Fibroblast of the aortic adventitia (primary cell): ENCODE measurements around the gene DKK1. TPM values are rescaled to one million over a fixed set of nuclear protein-coding genes. Genes with fewer than 3 reads are reported as not detected.

ENCODE experiments used
- DNase-seq: peaks from one replicate; pipeline ENCODE4 v3.0.0-alpha.2; 2010; ENCODE audit warnings: low read depth
- H3K4me3 ChIP-seq: 2 replicates; pipeline ENCODE4 v1.5.1; 2011; ENCODE audit warnings: low read depth, mild to moderate bottlenecking, control low read depth, low read length, moderate library complexity
- total RNA-seq: library from RNA; depleted of rRNA; stranded (reverse); fragments of >200 nt; gene quantifications from 2 replicates; pipeline ENCODE4 v1.2.3, GENCODE V29; 2012; ENCODE audit warnings: low replicate concordance
- TF ChIP-seq, protein P1 (sequence below): IDR thresholded peaks from 2 replicates; pipeline ENCODE4 v1.5.1; 2011; ENCODE audit warnings: mild to moderate bottlenecking, low read length, control low read depth, inconsistent platforms; ENCODE audit not compliant: insufficient read depth

DKK1 gene
- total RNA-seq, 1 donor, result 123 TPM

DNA sequence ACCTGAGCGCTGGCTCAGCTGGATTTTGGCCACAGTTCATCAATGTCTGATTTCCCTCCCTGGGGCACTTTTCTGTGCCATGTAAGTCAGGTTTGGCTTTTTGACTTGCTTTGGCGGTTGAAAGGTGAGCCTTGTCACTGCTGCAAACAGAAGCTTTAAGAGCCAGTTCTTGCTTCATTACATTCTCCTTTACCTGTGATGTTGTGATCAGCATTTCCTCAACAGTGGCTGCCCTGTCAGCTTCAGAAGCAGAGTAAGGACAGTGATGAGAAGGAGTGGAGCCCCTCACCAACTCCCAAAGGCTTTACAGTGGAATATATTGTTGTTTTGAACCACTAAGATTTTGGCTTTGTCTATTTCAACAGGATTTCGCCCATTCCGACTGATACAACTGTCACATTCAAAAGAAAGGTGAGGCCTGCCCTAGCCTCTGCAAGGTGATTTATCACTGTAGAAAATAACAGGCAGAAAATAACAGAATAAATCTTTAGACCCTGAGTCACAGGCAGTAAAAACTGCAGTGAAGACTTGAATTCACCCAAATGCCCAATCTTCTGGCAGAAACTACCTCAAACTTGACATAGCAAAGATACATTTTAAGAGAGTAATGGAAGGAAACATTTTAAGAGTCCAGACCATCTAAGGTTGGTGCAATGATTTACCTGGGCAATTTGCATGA lies 13.3 kb upstream of the DKK1 start:
- DNase-seq, result no peak
- H3K4me3 ChIP-seq, result no peak overlapping the region
- TF ChIP-seq, protein P1, sequence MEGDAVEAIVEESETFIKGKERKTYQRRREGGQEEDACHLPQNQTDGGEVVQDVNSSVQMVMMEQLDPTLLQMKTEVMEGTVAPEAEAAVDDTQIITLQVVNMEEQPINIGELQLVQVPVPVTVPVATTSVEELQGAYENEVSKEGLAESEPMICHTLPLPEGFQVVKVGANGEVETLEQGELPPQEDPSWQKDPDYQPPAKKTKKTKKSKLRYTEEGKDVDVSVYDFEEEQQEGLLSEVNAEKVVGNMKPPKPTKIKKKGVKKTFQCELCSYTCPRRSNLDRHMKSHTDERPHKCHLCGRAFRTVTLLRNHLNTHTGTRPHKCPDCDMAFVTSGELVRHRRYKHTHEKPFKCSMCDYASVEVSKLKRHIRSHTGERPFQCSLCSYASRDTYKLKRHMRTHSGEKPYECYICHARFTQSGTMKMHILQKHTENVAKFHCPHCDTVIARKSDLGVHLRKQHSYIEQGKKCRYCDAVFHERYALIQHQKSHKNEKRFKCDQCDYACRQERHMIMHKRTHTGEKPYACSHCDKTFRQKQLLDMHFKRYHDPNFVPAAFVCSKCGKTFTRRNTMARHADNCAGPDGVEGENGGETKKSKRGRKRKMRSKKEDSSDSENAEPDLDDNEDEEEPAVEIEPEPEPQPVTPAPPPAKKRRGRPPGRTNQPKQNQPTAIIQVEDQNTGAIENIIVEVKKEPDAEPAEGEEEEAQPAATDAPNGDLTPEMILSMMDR, result no peak

DNA sequence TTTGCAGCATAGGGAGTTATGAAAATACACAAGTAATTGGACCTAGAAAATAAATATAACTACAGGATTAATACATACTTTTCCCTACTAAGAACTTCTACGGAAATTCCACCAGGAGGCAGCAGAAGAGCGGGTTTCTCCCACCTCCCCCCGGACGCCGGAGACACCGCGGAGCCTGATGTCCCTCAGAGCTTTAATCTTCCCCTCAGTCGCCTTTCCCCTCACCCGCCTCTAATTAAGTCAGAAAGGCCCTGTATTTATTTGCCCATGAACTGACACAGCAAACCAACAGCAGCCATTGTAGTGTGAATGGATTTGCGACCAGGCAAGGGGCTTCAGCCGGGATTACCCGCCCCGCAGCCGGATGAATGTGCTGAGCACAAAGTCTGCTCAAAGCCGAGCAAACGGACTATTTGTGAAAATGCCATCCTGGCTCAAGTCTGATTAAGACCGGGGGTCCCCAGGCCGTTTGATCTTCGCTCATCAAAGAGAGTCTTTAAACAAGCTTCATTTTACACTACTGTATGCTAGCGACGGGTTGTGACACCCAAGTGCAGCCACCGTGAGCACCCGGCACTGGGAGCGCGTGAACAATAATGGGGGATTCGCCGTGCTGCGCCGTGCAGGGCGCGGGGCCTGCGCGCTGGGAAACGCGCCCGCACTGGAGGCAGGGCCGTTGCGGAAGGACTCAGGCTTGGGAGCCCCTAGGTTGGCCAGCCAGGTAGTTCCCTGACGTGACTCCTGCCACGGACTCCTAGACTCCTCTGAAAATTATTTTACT lies 5.6 kb upstream of the DKK1 start:
- peak; percentile 87 for DNase-seq
- TF ChIP-seq, protein P1, result peak; percentile 75
- peak overlapping the region; percentile 56 for H3K4me3 ChIP-seq

DNA sequence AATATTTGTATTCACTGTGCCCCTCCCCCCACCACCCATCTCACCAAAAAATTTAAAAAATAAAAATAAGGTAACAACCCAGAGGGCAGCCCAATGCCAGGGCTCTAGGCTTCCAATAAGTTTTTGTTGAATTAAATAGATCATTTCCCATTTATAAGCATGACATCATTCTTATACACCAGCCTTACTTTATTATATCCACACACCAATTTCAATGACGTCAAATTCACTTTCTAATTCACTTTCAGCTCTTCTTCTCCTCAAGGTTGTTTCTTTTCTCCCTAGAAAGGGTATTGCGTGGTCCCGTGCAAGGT lies 1.2 kb upstream of the DKK1 start:
- peak overlapping the region; percentile 98 for H3K4me3 ChIP-seq
- TF ChIP-seq, protein P1, result no peak
- DNase-seq, result peak; percentile 8

DNA sequence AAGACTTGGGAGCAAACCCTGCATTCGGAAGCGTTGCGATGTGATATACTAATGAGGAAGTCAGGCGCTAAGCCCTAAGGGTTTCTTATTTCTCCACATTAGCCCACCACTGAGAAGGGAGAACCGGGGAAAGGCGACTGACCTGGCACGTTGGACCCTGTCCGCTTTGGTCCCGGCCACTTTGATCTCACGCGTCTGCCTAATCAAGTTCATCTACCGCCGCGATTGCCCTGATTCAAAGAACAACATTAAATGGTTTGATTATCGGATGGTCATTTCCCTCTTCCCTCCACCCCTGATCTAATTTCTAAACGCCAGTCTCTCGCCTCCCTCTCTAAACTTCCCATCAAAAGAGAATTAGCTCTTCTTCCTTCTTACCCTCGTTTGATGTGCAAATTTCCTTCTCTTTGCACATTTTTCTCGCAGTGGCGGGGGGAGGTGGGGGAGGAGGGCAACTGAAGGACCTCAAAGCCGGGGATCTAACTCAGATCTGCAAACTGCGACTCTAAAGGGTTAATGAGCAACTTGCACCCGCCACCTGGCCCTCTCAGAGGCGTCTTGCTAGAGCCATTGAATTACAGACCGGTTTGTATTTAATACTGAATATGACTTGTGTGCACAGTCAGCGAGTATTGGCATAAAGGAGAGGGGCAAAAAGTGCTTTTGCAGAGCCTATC lies 687 bp upstream of the DKK1 start:
- peak overlapping the region; percentile 98 for H3K4me3 ChIP-seq
- TF ChIP-seq, protein P1, result no peak
- peak; percentile 8 for DNase-seq

DNA sequence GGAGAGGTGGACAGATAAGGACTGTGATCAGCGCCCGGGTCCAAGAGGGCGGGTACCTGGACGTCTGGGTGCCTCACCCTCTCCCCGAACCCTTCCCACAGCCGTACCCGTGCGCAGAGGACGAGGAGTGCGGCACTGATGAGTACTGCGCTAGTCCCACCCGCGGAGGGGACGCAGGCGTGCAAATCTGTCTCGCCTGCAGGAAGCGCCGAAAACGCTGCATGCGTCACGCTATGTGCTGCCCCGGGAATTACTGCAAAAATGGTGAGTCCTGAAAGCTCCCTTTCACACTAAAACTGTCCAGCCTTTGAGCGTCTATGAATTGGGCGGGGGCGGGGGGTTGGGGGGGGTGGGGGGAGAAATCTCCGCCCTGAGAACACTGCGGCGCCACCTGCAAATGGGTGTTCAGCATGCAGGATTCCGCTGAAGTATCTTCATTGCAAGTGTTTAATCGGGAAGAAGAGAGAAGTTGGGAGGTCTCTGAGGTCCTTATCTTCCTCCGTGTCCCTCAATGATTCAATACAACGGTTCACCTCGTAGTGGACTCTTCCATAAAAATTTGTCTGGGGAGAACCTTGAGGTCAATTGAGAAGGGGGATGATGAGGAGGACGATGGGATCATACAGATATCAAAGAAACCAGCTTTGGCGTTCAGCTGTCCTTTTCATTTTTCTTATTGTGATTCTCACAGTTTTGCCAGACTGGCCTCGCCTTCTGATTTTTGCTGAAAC lies 906 bp downstream of the DKK1 start:
- peak overlapping the region; percentile 98 for H3K4me3 ChIP-seq
- peak; percentile 59 for DNase-seq
- TF ChIP-seq, protein P1, result no peak

DNA sequence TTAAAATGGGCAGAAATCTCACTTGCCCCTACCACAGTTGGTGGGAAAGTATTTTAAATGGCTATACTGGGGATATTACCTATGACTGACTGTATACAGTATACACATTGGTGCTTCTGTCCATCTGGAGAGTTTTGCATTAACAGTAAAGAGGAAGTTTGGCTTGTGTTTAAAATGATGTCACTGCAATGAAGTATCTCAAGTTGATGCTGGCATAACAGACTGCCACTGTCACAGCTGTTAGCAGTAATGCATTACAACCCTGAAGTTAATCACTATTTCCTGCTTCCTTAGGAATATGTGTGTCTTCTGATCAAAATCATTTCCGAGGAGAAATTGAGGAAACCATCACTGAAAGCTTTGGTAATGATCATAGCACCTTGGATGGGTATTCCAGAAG lies 1.9 kb downstream of the DKK1 start:
- DNase-seq, result peak; percentile 27
- TF ChIP-seq, protein P1, result no peak
- H3K4me3 ChIP-seq, result peak overlapping the region; percentile 98
